CD14-positive monocyte (primary cell): ENCODE measurements around the gene PYGL. TPM values are rescaled to one million over a fixed set of nuclear protein-coding genes. Genes with fewer than 3 reads are reported as not detected.
A peak's percentile ranks its signal among the peaks of the same experiment; 100 is the strongest.

Source experiments
- DNase-seq, 3 donors: peaks; one replicate each; pipeline ENCODE4 v3.0.0-alpha.2; 2011 to 2022
- H2AFZ ChIP-seq: 2 replicates; pipeline ENCODE4 v1.6.0; 2012; ENCODE audit warnings: mild to moderate bottlenecking, low read depth, low read length, inconsistent platforms; ENCODE audit not compliant: insufficient read depth, poor library complexity, severe bottlenecking
- H3K27ac ChIP-seq, 2 donors: 1 replicate in 1 of 2; 2 replicates in 1 of 2; pipeline ENCODE4 v1.5.1; 2012 to 2013; ENCODE audit warnings: low read length in 2 of 2, control low read depth in 1 of 2, inconsistent platforms in 1 of 2, low read depth in 1 of 2, mild to moderate bottlenecking in 1 of 2
- H3K27me3 ChIP-seq, 2 donors: one replicate each; pipeline versions ENCODE4 v1.6.0 to v1.6.1; 2011 to 2013; ENCODE audit warnings: low read length in 2 of 2; ENCODE audit not compliant: control insufficient read depth in 2 of 2, insufficient read depth in 2 of 2
- H3K36me3 ChIP-seq, 2 donors: replicated peaks in 1 of 2; 1 replicate in 1 of 2; 2 replicates in 1 of 2; pipeline versions ENCODE4 v1.5.1 to v1.6.1; 2012 to 2013; ENCODE audit warnings: low read length in 2 of 2, control low read depth in 1 of 2, inconsistent platforms in 1 of 2, mild to moderate bottlenecking in 1 of 2; ENCODE audit not compliant: insufficient read depth in 2 of 2, control insufficient read depth in 1 of 2
- H3K4me1 ChIP-seq, 2 donors: 1 replicate in 1 of 2; 2 replicates in 1 of 2; pipeline versions ENCODE4 v1.5.1 to v1.6.1; 2012 to 2013; ENCODE audit warnings: low read length in 2 of 2, control low read depth in 1 of 2, inconsistent platforms in 1 of 2, mild to moderate bottlenecking in 1 of 2, moderate library complexity in 1 of 2; ENCODE audit not compliant: insufficient read depth in 2 of 2, control insufficient read depth in 1 of 2
- H3K4me2 ChIP-seq: replicated peaks from 2 replicates; pipeline ENCODE3; 2012; ENCODE audit warnings: low read length, moderate library complexity, mild to moderate bottlenecking; ENCODE audit not compliant: poor library complexity, severe bottlenecking; ENCODE audit errors: extremely low read depth
- H3K4me3 ChIP-seq, 3 experiments: fragments of 200-600 bp in 1 of 3; sonication (generic) in 1 of 3; replicated peaks in 1 of 3; 1 replicate in 2 of 3; 2 replicates in 1 of 3; pipeline ENCODE4 v1.5.1; 2011 to 2013; ENCODE audit warnings: low read length in 3 of 3, mild to moderate bottlenecking in 3 of 3, control low read depth in 2 of 3, low read depth in 2 of 3, inconsistent platforms in 1 of 3, moderate library complexity in 1 of 3
- H3K79me2 ChIP-seq: 2 replicates; pipeline ENCODE4 v1.6.0; 2012; ENCODE audit warnings: mild to moderate bottlenecking, control low read depth, inconsistent platforms, low read length, moderate library complexity; ENCODE audit not compliant: insufficient read depth
- H3K9ac ChIP-seq: 2 replicates; pipeline ENCODE4 v1.6.0; 2017; ENCODE audit warnings: low read length, mild to moderate bottlenecking; ENCODE audit not compliant: insufficient read depth, poor library complexity, severe bottlenecking
- H3K9me3 ChIP-seq, 2 donors: replicated peaks in 1 of 2; 1 replicate in 1 of 2; 2 replicates in 1 of 2; pipeline versions ENCODE4 v1.5.1 to v1.6.1; 2012 to 2013; ENCODE audit warnings: low read length in 2 of 2, control low read depth in 1 of 2; ENCODE audit not compliant: control insufficient read depth in 1 of 2, insufficient read depth in 1 of 2
- H4K20me1 ChIP-seq: 2 replicates; pipeline ENCODE4 v1.6.0; 2012; ENCODE audit warnings: mild to moderate bottlenecking, low read length, control low read depth, moderate library complexity; ENCODE audit not compliant: insufficient read depth
- H3K27ac Mint-ChIP-seq, 7 donors: one replicate each; pipeline ENCODE4 v1.8.0; 2020; ENCODE audit warnings: mild to moderate bottlenecking in 7 of 7, mixed read lengths in 7 of 7, moderate library complexity in 6 of 7, inconsistent platforms in 2 of 7
- H3K27me3 Mint-ChIP-seq, 3 donors: one replicate each; pipeline ENCODE4 v1.8.0; 2021 to 2022; ENCODE audit warnings: low read depth in 3 of 3, mild to moderate bottlenecking in 3 of 3, mixed read lengths in 3 of 3, moderate library complexity in 3 of 3, inconsistent platforms in 1 of 3
- H3K36me3 Mint-ChIP-seq, 2 donors: one replicate each; pipeline ENCODE4 v1.8.0; 2020; ENCODE audit warnings: mixed read lengths in 2 of 2, inconsistent platforms in 1 of 2, mild to moderate bottlenecking in 1 of 2
- H3K4me1 Mint-ChIP-seq: one replicate; pipeline ENCODE4 v1.8.0; 2020; ENCODE audit warnings: mild to moderate bottlenecking, mixed read lengths
- H3K4me3 Mint-ChIP-seq, 2 donors: one replicate each; pipeline ENCODE4 v1.8.0; 2020; ENCODE audit warnings: mild to moderate bottlenecking in 2 of 2, mixed read lengths in 2 of 2, moderate library complexity in 1 of 2
- H3K9me3 Mint-ChIP-seq, 7 donors: one replicate each; pipeline ENCODE4 v1.8.0; 2020 to 2022; ENCODE audit warnings: mixed read lengths in 7 of 7, mild to moderate bottlenecking in 6 of 7, moderate library complexity in 6 of 7, inconsistent platforms in 2 of 7
- WGBS: methylation state at CpG from one replicate; pipeline ENCODE4 v1.1.5; 2013; ENCODE audit warnings: missing lambda C conversion rate; ENCODE audit not compliant: insufficient coverage; 5-methylcytosine and 5-hydroxymethylcytosine counted together
- intact Hi-C, 2 donors: fragments of 100-400 bp; cut with micrococcal nuclease; formaldehyde crosslinking; loops; one replicate each; pipeline versions ENCODE4 v1.15.0 to v1.15.1; 2023
- polyA plus RNA-seq, 3 donors: library from polyadenylated mRNA; depleted of rRNA in 1 of 3; unstranded in 2 of 3; stranded (reverse) in 1 of 3; fragments of 300-500 nt in 2 of 3; fragments of >200 nt in 1 of 3; fragmentation: Illumina TruSeq in 2 of 3; gene quantifications; 1 replicate in 2 of 3; 2 replicates in 1 of 3; pipeline ENCODE4 v1.2.3, GENCODE V29; 2012 to 2021
- TF ChIP-seq, protein P1 (sequence below): fragments of 200-600 bp; IDR thresholded peaks from one replicate; pipeline ENCODE4 v1.8.0; 2022; ENCODE audit warnings: antibody characterized with exemption, mild to moderate bottlenecking

PYGL gene
- polyA plus RNA-seq, 3 donors = 125 to 184 (median 166) TPM

DNA sequence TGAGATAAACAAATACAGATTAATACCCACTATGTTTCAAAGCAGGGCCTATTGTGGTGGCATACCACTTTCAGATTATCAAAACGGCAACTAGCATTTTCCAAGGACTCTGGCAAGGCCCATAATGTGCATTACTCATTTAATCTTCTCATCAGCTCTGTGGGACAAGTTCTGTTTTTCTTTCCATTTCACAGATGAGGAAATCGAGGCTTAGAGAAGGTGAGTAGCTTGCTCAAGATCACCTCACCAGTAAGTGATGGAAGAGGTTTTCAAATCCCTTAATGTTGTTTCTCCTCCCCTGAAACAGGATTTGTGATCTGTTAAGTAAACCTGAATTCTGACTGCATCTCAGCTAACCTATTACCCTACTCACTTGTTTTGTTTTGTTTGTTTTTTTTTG is 3.9 kb upstream of the PYGL start:
- no peak overlapping the region for H3K27ac ChIP-seq
- Mint-ChIP-seq H3K27me3 (peaks cover 0 to 1% (median 0%) of the 10 kb centered on the region in 3 donors), H3K9me3 (peaks cover 0 to 4% (median 0%) of the 10 kb centered on the region in 7 donors), H3K4me3 (no peak overlapping the region), H3K36me3 (no peaks in the 10 kb centered on the region), H3K27ac (no peak overlapping the region), H3K4me1 (peaks cover 21% of the 10 kb centered on the region)
- H3K4me3 ChIP-seq = no peak overlapping the region
- DNase-seq = no peak
- no peaks in the 10 kb centered on the region for H3K27me3 ChIP-seq
- H3K9ac ChIP-seq = no peak overlapping the region
- H3K4me1 ChIP-seq = peaks cover 13 to 15% of the 10 kb centered on the region in 2 donors
- peaks cover 12% of the 10 kb centered on the region for H3K79me2 ChIP-seq
- H2AFZ ChIP-seq = no peak overlapping the region
- no peak overlapping the region for H3K4me2 ChIP-seq
- no peaks in the 10 kb centered on the region for H3K9me3 ChIP-seq
- H4K20me1 ChIP-seq = no peaks in the 10 kb centered on the region
- WGBS = no CpG with 5 or more reads among the region's 2 CpGs
- H3K36me3 ChIP-seq = no peaks in the 10 kb centered on the region
- intact Hi-C loops = no loop called here
- TF ChIP-seq, protein P1, sequence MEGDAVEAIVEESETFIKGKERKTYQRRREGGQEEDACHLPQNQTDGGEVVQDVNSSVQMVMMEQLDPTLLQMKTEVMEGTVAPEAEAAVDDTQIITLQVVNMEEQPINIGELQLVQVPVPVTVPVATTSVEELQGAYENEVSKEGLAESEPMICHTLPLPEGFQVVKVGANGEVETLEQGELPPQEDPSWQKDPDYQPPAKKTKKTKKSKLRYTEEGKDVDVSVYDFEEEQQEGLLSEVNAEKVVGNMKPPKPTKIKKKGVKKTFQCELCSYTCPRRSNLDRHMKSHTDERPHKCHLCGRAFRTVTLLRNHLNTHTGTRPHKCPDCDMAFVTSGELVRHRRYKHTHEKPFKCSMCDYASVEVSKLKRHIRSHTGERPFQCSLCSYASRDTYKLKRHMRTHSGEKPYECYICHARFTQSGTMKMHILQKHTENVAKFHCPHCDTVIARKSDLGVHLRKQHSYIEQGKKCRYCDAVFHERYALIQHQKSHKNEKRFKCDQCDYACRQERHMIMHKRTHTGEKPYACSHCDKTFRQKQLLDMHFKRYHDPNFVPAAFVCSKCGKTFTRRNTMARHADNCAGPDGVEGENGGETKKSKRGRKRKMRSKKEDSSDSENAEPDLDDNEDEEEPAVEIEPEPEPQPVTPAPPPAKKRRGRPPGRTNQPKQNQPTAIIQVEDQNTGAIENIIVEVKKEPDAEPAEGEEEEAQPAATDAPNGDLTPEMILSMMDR = no peak

DNA sequence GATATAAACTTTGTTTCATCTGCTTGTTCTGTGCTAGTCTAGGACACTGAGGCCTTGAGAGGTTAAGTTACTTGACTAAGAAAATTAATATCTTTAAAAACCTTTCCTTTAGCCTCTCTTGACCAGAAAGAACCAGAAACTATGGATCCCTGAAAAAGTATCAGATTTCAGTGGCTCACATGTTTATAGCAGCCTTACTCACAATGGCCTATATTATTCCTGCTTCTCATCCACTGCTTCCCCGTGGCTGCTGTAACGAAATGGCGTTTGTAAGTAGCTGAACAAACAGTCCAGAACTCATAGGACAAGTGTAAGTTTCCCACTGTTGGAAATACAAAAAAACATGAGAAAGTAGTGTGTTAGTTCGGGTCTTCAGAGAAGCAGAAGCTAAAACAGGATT is 3.2 kb upstream of the PYGL start:
- H3K9me3 Mint-ChIP-seq = peaks cover 0 to 4% (median under 1%) of the 10 kb centered on the region in 7 donors
- Histone ChIP-seq H3K4me3 (no peak overlapping the region), H2AFZ (no peak overlapping the region), H3K4me2 (no peak overlapping the region), H3K36me3 (no peaks in the 10 kb centered on the region), H3K79me2 (peaks cover 19% of the 10 kb centered on the region), H3K4me1 (peaks cover 16 to 20% of the 10 kb centered on the region in 2 donors), H3K9me3 (no peaks in the 10 kb centered on the region), H3K27me3 (no peaks in the 10 kb centered on the region), H3K27ac (no peak overlapping the region), H4K20me1 (no peaks in the 10 kb centered on the region), H3K9ac (no peak overlapping the region)
- 77% methylated on average over 3 of the region's 4 CpGs for WGBS
- peaks cover 0 to 1% (median 0%) of the 10 kb centered on the region in 3 donors for H3K27me3 Mint-ChIP-seq
- intact Hi-C loops = no loop called here
- no peak overlapping the region for H3K4me3 Mint-ChIP-seq
- H3K36me3 Mint-ChIP-seq = peaks cover under 1 to 2% of the 10 kb centered on the region in 2 donors
- DNase-seq = no peak
- H3K27ac Mint-ChIP-seq = peak overlapping the region in 2 of 7 donors; percentile 18 to 61
- TF ChIP-seq, protein P1 = no peak
- H3K4me1 Mint-ChIP-seq = peaks cover 22% of the 10 kb centered on the region
